Renal cortex interstitium (tissue), 11 donors: ENCODE results near the gene PIEZO2. TPM values are rescaled to one million over a fixed set of nuclear protein-coding genes. Genes with fewer than 3 reads are reported as not detected.
A peak's percentile ranks its signal among the peaks of the same experiment; 100 is the strongest.

Experiments used
- DNase-seq, 11 donors: peaks; one replicate each; pipeline ENCODE4 v3.0.0-alpha.2; 2013; ENCODE audit warnings: low read depth in 9 of 11, low spot score in 4 of 11; ENCODE audit errors: extremely low read depth in 1 of 11
- polyA plus RNA-seq, 3 donors: library from polyadenylated mRNA; unstranded; fragments of 120-200 nt; gene quantifications; one replicate each; pipeline ENCODE4 v1.2.1, GENCODE V29; 2013; ENCODE audit not compliant: insufficient read length in 3 of 3

PIEZO2 gene
- polyA plus RNA-seq, 3 donors, result 13.6 to 21.5 (median 17.9) TPM

DNA sequence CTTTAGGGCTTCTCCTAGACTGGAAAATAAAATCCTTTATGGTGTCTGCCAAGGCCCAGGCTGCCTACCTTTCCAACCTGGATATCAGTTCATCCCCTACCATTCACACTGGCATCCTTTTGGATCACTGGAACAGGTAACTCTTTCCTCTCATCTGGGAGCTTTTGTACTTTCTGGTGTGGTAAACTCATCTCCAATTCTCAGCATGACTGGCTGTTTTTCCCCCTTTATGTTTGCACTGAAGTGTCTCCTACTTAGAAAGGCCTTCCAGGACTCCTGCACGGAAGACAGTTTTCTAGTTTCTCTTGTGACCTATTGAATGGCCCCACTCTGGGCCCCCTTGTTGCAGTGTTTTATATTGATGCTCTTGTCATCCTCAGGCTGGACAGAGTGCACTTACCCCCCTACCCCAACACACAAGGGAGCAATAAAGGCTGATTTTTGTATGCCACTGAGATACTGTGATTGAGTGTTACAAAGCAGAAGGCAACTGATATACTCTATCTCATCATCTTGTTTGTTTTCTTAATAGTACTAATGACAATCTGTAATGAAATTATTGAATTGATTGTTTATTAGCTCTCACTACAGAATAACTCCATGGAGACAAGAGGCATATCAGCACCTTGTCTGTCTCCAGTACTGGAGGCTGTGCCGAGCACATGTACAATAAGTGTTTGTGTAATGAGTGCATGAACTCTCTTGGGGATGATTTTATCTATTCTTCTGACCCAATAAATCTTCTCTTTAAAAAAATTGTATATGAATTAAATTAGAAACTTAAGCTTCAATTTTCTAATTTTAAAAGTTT is 129.9 kb downstream of the PIEZO2 start:
- DNase-seq, result no peak

- no peak for DNase-seq
These were observed 139.5 kb downstream of the PIEZO2 start for GRCh38 chr18:11009869-11010268.

DNA sequence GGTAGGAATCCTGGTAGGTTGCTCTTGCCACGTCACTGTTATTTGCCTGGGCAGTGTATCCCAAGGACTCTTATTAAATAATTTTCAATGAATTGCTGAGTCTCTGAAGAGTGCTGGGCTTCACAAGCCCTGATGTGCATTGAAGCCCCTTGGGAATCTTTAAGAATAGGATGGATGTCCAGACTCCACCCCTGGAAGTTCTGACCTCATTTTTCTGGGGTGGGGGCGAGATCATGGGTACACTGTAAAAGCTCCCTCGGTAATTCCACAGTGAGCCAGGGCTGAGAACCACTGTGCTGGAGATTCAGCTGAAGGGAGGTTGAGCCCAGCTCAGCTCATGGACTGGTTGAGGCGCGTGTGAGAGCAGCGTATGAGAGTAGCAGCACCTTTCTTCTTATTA is 140.2 kb downstream of the PIEZO2 start:
- no peak for DNase-seq

DNA sequence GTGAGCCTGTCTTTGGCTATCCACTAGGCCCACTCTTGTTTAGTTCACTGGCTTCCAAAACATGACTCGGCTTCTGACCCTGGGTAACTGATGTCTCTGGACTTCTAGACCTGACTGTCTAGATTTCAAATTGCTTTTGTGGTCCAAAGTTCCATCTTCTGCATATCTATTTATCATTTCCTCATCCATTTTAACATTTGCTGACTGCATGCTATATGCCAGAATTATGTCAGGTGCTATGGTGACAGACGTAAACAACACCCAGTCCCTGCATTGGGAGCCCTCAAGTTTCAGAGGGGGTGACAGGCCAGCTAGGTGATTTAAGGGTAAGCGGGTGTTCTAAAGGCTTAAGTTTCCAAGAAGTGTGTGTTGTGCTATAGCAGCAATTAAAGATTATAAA is 140.9 kb downstream of the PIEZO2 start:
- peak in 6 of 11 donors; percentile 9 to 44 (median 36) for DNase-seq

DNA sequence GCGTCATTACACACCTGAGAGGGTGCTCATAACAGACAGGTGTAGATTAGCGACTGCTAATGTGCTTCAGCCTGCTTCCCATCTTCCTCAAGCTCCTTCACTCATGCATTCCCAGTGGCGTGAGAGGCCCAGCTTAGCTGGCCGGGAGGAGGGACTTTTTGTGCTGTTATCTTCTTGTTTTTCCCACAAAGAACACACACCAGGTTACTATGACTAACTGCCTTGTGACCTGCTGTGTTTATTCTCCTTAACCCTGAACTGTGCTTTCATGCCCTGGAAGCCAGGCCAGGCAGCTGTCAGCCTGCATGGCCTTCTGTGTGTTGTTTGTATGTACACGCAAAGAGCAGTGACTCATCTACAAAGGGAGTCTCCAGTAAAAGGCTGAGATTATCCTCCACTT is 143.8 kb downstream of the PIEZO2 start:
- DNase-seq, result no peak

DNA sequence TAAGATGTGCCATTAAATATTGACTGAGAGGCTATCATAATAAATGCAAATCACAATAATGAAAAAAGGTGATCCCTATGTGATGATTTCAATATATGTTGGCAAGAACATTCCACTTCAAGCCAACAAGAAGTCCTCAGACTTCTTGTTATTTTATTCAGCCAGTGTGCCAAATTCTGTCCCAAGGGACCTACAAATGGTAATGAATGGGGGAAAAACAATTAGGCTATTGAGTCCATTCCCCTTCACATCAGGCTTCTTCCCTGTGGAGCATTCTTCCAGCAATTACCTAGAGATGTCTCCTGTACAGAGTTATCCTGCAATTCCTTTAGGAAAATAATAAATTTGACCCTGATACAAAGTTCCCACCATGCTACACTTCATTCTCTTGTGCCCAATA is 144.4 kb downstream of the PIEZO2 start:
- no peak for DNase-seq

DNA sequence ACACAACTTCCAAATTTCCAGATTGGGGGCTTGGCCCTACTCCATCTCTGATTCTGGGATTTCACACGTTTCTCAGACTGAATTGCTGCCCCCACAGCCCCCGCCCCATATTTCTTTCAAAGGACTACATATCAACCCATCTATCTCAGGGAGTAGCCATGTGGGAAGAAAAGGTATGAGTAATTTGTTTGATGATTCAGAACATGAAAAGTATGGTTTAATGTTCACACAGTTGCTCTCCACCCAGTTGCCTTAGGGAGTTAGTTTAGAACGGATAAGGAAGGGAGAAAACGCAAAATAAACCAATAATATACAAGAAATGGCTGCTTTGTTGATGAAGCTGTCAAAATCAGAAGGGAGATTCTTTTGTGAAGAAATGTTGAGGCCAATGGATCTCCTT is 145.1 kb downstream of the PIEZO2 start:
- no peak for DNase-seq

DNA sequence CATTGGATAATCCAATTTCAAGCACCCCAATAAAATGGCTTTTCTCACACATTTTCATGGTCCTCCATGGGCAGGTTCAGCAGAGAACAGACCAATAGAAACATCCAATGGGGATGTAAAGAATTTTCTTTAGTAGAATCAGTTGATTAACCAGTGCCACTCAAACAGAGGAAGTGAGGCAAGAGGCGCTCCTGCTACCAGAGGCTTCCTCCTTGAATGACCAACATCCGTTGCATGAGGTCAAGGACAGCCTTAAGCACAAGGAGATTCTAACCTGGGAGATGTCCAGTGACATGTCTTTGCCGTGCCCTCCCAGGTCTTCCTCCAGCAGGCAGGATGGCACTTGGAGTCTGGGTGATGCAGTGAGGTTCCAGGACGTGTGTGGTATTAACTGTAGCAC is 146.6 kb downstream of the PIEZO2 start:
- no peak for DNase-seq

DNA sequence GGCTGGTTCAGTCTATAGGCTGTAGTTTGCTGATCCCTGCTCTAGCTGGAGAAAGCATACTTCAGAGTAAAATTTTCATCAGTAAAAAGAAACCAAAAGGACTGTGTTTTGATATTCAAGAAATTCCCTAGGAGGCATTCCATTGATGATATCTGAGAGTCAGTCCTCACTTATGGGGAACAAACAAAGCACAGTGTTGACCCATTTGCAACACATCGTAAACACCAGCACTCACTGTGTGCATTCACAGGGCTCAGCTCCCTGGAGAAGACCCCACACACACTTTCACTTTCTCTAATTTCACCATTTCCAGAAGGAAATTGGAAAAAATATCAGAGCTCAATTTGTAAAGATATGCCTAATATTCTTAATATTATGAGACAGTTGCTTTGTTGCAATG is 147.1 kb downstream of the PIEZO2 start:
- DNase-seq, result no peak

GRCh38 chr18:11000071-11000470 is 149.3 kb downstream of the PIEZO2 start:
- DNase-seq, result no peak

DNA sequence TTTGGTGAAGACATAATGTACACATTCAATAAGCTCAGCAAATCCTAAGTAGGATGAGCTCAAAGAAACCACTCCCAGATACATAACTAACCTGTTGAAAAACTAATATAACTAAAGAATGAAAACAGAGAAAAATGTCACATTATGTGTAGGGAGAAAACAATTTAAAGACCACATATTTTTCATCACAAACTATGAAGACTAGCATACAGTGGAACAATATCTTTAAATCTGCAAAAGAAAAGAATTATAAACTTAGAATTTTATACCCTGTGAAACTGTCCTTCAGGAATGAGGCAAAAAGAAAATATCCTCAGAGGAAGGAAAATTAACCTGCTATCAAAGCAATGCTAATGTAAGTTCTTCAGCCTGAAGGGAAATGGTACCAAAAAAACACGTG is 151.5 kb downstream of the PIEZO2 start:
- no peak for DNase-seq

- no peak for DNase-seq
These were observed 153.8 kb downstream of the PIEZO2 start for GRCh38 chr18:10995550-10995949.

DNA sequence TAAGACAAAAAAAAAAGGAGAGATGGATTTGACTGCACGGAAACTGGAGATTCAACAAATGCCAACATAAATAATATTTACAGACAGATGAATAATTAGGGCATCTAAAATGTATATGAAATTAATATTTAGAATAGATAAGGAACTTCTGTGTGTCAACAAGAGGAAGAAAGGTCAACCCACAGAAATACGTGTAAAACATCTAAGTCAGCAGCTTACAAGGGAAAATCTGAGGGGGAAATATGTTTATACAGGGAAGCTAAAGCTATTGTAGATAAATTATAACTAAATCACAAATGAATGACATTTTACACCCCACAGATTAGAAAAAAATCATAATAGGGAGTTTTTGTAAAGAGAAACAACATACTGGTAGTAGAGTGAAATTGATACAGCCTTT is 159.9 kb downstream of the PIEZO2 start:
- DNase-seq, result no peak

GRCh38 chr18:10985689-10986088 is 163.7 kb downstream of the PIEZO2 start:
- DNase-seq, result no peak

DNA sequence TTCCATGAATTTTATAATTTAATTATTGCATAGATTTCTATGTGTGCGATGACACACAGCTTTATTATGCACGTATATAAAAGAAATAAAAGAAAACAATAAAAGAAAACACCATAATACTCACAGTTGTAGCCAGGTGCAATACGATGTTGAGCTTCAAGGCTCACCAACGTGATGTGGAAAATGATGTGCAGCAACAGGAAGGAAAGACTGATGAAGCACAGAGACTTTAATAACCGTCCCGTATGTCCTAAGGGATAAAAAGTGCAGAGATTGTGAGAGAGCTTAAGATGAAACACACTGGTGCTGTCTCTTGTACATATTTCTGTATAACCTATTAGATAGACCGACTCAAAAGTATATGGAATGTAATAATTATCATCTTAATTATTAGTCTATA is 170.0 kb downstream of the PIEZO2 start:
- DNase-seq, result no peak

GRCh38 chr18:10977042-10977441 is 172.3 kb downstream of the PIEZO2 start:
- DNase-seq, result no peak

DNA sequence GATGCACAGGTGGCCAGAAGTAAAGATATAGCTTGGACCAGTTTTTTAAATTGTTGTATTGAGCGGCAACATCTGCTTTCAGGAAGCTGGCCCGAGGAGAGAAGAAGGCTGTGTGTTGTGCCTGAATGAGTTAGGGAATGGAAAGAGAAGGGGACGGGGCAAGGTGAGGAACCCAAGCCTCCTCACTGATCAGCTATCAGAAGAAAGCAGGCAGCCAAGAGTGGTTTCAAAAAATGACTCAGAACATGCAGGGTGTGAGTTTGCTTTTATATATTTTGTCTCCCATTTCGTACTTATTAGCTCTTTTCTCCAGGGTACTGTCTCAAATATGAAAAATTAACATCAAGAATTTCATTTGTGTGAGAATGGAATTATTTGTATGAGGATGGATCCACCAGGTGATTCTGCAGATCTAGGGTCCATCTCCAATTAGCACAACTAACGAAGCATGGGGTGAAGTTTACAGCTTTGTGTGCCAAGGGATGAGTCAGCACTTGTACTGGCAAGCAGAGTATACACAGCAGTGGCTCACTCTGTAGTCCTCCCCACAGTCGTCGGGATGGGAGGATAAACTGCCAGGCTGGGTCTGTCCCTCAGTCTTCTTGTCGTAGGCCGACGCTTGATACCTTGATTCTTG is 175.7 kb downstream of the PIEZO2 start:
- no peak for DNase-seq

GRCh38 chr18:10971717-10972116 is 177.7 kb downstream of the PIEZO2 start:
- no peak for DNase-seq

- no peak for DNase-seq
These were observed 184.2 kb downstream of the PIEZO2 start for GRCh38 chr18:10965119-10965518.

DNA sequence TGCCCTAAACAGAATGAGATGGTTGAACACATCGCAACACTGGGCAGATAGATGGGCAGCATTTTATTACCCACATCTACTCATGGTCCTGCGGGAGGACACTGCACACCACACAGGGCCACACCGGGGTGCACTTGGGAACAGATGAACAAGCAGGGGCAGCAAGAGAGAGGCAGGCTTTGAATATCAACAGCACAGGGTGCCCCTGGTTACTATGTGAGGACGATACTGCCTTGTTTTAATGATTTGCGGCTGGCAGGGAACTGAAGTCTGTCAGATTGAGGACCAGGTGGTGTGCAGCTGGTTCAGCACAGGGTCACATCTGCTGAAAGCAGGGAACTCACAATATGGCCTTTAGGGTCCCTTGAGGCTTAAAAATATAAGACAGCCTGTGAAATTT is 195.7 kb downstream of the PIEZO2 start:
- DNase-seq, result peak in 1 of 11 donors; percentile 4
